Neuronal stem cell (in vitro differentiated cells): ENCODE measurements around the gene AKAP10.

ENCODE experiments used
- DNase-seq: peaks from one replicate; pipeline ENCODE4 v3.0.0-alpha.2; 2013; ENCODE audit warnings: low spot score
- H2AFZ ChIP-seq: one replicate; pipeline ENCODE4 v1.6.1; 2013; ENCODE audit warnings: mild to moderate bottlenecking, low read length, inconsistent platforms
- H2AK5ac ChIP-seq: 2 replicates; pipeline ENCODE4 v1.6.1; 2013; ENCODE audit warnings: low read depth, mild to moderate bottlenecking, inconsistent platforms, low read length, moderate library complexity, mixed read lengths
- H2BK120ac ChIP-seq: 2 replicates; pipeline ENCODE4 v1.6.1; 2013; ENCODE audit warnings: low read depth, mild to moderate bottlenecking, inconsistent platforms, low read length, moderate library complexity, mixed read lengths
- H2BK12ac ChIP-seq: one replicate; pipeline ENCODE4 v1.6.1; 2013; ENCODE audit warnings: low read length, inconsistent platforms
- H2BK15ac ChIP-seq: 2 replicates; pipeline ENCODE4 v1.6.1; 2013; ENCODE audit warnings: mild to moderate bottlenecking, low read length, inconsistent platforms, mixed read lengths
- H2BK5ac ChIP-seq: one replicate; pipeline ENCODE4 v1.6.1; 2013; ENCODE audit warnings: inconsistent platforms, mild to moderate bottlenecking, low read length, moderate library complexity
- H3K14ac ChIP-seq: one replicate; pipeline ENCODE4 v1.6.1; 2013; ENCODE audit warnings: low read length, inconsistent platforms
- H3K18ac ChIP-seq: 2 replicates; pipeline ENCODE4 v1.6.1; 2013; ENCODE audit warnings: low read length, inconsistent platforms
- H3K23ac ChIP-seq: 2 replicates; pipeline ENCODE4 v1.6.1; 2013; ENCODE audit warnings: low read depth, mild to moderate bottlenecking, mixed read lengths, low read length, inconsistent platforms; ENCODE audit not compliant: poor library complexity
- H3K27ac ChIP-seq: replicated peaks from 3 replicates; pipeline ENCODE4 v1.5.1; 2013; ENCODE audit warnings: low read length, inconsistent platforms
- H3K27me3 ChIP-seq, 3 experiments: 2 replicates each; pipeline ENCODE4 v1.6.1; 2013; ENCODE audit warnings: low read length in 3 of 3, mild to moderate bottlenecking in 2 of 3, inconsistent platforms in 1 of 3, low read depth in 1 of 3, mixed read lengths in 1 of 3, moderate library complexity in 1 of 3; ENCODE audit not compliant: control insufficient read depth in 3 of 3, insufficient read depth in 3 of 3
- H3K36me3 ChIP-seq, 2 donors: replicated peaks in 1 of 2; 2 replicates each; pipeline ENCODE4 v1.6.1; 2013; ENCODE audit warnings: low read length in 2 of 2; ENCODE audit not compliant: control insufficient read depth in 2 of 2, insufficient read depth in 2 of 2
- H3K4ac ChIP-seq: 2 replicates; pipeline ENCODE4 v1.6.1; 2013; ENCODE audit warnings: inconsistent platforms, mild to moderate bottlenecking, low read length, moderate library complexity
- H3K4me1 ChIP-seq, 2 donors: 1 replicate in 1 of 2; 2 replicates in 1 of 2; pipeline ENCODE4 v1.6.1; 2013; ENCODE audit warnings: low read length in 2 of 2, low read depth in 1 of 2; ENCODE audit not compliant: control insufficient read depth in 2 of 2, insufficient read depth in 1 of 2
- H3K4me2 ChIP-seq: one replicate; pipeline ENCODE4 v1.6.1; 2013; ENCODE audit warnings: mild to moderate bottlenecking, low read length, inconsistent platforms; ENCODE audit not compliant: insufficient read depth, poor library complexity, severe bottlenecking
- H3K4me3 ChIP-seq, 2 donors: 2 replicates each; pipeline ENCODE4 v1.5.1; 2013; ENCODE audit warnings: low read length in 2 of 2, mild to moderate bottlenecking in 2 of 2, inconsistent platforms in 1 of 2, moderate library complexity in 1 of 2
- H3K79me1 ChIP-seq: one replicate; pipeline ENCODE4 v1.6.1; 2013; ENCODE audit warnings: low read depth, mild to moderate bottlenecking, inconsistent platforms, low read length, moderate library complexity
- H3K9ac ChIP-seq: one replicate; pipeline ENCODE4 v1.6.1; 2013; ENCODE audit warnings: mild to moderate bottlenecking, low read depth, low read length, inconsistent platforms; ENCODE audit not compliant: poor library complexity
- H3K9me3 ChIP-seq, 2 donors: replicated peaks in 1 of 2; 2 replicates each; pipeline versions ENCODE3 to v1.6.1; 2013; ENCODE audit warnings: low read length in 2 of 2, mild to moderate bottlenecking in 2 of 2, inconsistent platforms in 1 of 2, low read depth in 1 of 2, mixed read lengths in 1 of 2, moderate library complexity in 1 of 2; ENCODE audit not compliant: control insufficient read depth in 2 of 2, insufficient read depth in 1 of 2
- H4K8ac ChIP-seq: one replicate; pipeline ENCODE4 v1.6.1; 2013; ENCODE audit warnings: low read depth, mild to moderate bottlenecking, inconsistent platforms, low read length, moderate library complexity
- H4K91ac ChIP-seq: one replicate; pipeline ENCODE4 v1.6.1; 2013; ENCODE audit warnings: low read length, low read depth, mild to moderate bottlenecking, inconsistent platforms; ENCODE audit not compliant: poor library complexity
- WGBS, 2 donors: extraction: QIAGEN DNeasy Blood & Tissue Kit; methylation state at CpG; one replicate each; pipeline ENCODE4 v1.1.7; 2013; ENCODE audit warnings: missing lambda C conversion rate in 2 of 2, mixed read lengths in 1 of 2; ENCODE audit not compliant: insufficient read length in 2 of 2, insufficient replicate concordance in 1 of 2; ENCODE audit errors: extremely low coverage in 2 of 2; 5-methylcytosine and 5-hydroxymethylcytosine counted together

Gene AKAP10

GRCh38 chr17:19937522-19937921, 40.1 kb downstream of the AKAP10 start:
- DNase-seq = no peak

GRCh38 chr17:19935169-19935568, 42.5 kb downstream of the AKAP10 start:
- Histone ChIP-seq H3K27ac (no peak overlapping the region), H3K9me3 (no peaks in the 10 kb centered on the region), H2AK5ac (no peak overlapping the region), H2BK120ac (no peak overlapping the region), H2BK12ac (no peak overlapping the region), H3K4me1 (no peaks in the 10 kb centered on the region), H3K27me3 (no peaks in the 10 kb centered on the region), H3K4ac (no peak overlapping the region), H3K18ac (no peak overlapping the region), H4K8ac (no peak overlapping the region), H3K23ac (no peak overlapping the region), H3K9ac (no peak overlapping the region), H3K79me1 (no peaks in the 10 kb centered on the region), H3K14ac (no peak overlapping the region), H3K4me2 (no peak overlapping the region), H3K36me3 (peaks cover 19 to 89% of the 10 kb centered on the region in 2 donors), H4K91ac (no peak overlapping the region), H2AFZ (no peak overlapping the region), H2BK5ac (no peak overlapping the region), H3K4me3 (no peak overlapping the region), H2BK15ac (no peak overlapping the region)
- no CpG with 5 or more reads among the region's 2 CpGs for WGBS, 2 donors
- no peak for DNase-seq

More at GRCh38 chr17:19937522-19937921, 40.1 kb downstream of the AKAP10 start:
- Histone ChIP-seq H3K36me3 (peaks cover 14 to 88% of the 10 kb centered on the region in 2 donors), H3K27me3 (no peaks in the 10 kb centered on the region), H2BK5ac (no peak overlapping the region), H4K91ac (no peak overlapping the region), H3K4me1 (no peaks in the 10 kb centered on the region), H3K4me2 (no peak overlapping the region), H3K4me3 (no peak overlapping the region), H2BK15ac (no peak overlapping the region), H4K8ac (no peak overlapping the region), H2AFZ (no peak overlapping the region), H2BK12ac (no peak overlapping the region), H3K14ac (no peak overlapping the region), H3K9ac (no peak overlapping the region), H3K23ac (no peak overlapping the region), H3K4ac (no peak overlapping the region), H3K27ac (no peak overlapping the region), H3K79me1 (no peaks in the 10 kb centered on the region), H2AK5ac (no peak overlapping the region), H3K9me3 (no peaks in the 10 kb centered on the region), H2BK120ac (no peak overlapping the region), H3K18ac (no peak overlapping the region)
- WGBS, 2 donors = 100% methylated on average over 1 of the region's 2 CpGs; no CpG with 5 or more reads in 1 of the 2 donors

- Histone ChIP-seq H2AFZ (no peak overlapping the region), H3K18ac (no peak overlapping the region), H2BK15ac (no peak overlapping the region), H2BK12ac (no peak overlapping the region), H3K4me3 (no peak overlapping the region), H3K14ac (no peak overlapping the region), H2AK5ac (no peak overlapping the region), H2BK5ac (no peak overlapping the region), H4K91ac (no peak overlapping the region), H3K4me1 (no peaks in the 10 kb centered on the region), H3K27me3 (no peaks in the 10 kb centered on the region), H4K8ac (no peak overlapping the region), H3K36me3 (peaks cover 19 to 88% of the 10 kb centered on the region in 2 donors), H3K79me1 (no peaks in the 10 kb centered on the region), H3K9me3 (no peaks in the 10 kb centered on the region), H3K4me2 (no peak overlapping the region), H3K27ac (no peak overlapping the region), H3K23ac (no peak overlapping the region), H3K9ac (no peak overlapping the region), H3K4ac (no peak overlapping the region), H2BK120ac (no peak overlapping the region)
- no peak for DNase-seq
- WGBS, 2 donors = no CpG with 5 or more reads among the region's 5 CpGs
Observed at GRCh38 chr17:19933628-19934027, 44.0 kb downstream of the AKAP10 start.

- H3K4me1 ChIP-seq = no peaks in the 10 kb centered on the region
- no peak overlapping the region for H2BK12ac ChIP-seq
- H3K23ac ChIP-seq = no peak overlapping the region
- no peak overlapping the region for H3K4ac ChIP-seq
- H3K9ac ChIP-seq = no peak overlapping the region
- no peaks in the 10 kb centered on the region for H3K9me3 ChIP-seq
- no peak overlapping the region for H3K27ac ChIP-seq
- WGBS, 2 donors = no CpG with 5 or more reads among the region's 5 CpGs
- H3K4me2 ChIP-seq = no peak overlapping the region
- no peaks in the 10 kb centered on the region for H3K27me3 ChIP-seq
- peaks cover 19 to 89% of the 10 kb centered on the region in 2 donors for H3K36me3 ChIP-seq
- H2AFZ ChIP-seq = no peak overlapping the region
- H3K79me1 ChIP-seq = no peaks in the 10 kb centered on the region
- no peak overlapping the region for H4K91ac ChIP-seq
- no peak overlapping the region for H2BK120ac ChIP-seq
- H3K14ac ChIP-seq = no peak overlapping the region
- no peak overlapping the region for H2AK5ac ChIP-seq
- no peak overlapping the region for H4K8ac ChIP-seq
- H2BK15ac ChIP-seq = no peak overlapping the region
- H3K18ac ChIP-seq = no peak overlapping the region
- H2BK5ac ChIP-seq = no peak overlapping the region
- DNase-seq = no peak
- H3K4me3 ChIP-seq = no peak overlapping the region
Observed at GRCh38 chr17:19933221-19933620, 44.4 kb downstream of the AKAP10 start.
